Endometrial microvascular endothelial cells (primary cell): ENCODE measurements around the gene PRKCH. TPM values are rescaled to one million over a fixed set of nuclear protein-coding genes. Genes with fewer than 3 reads are reported as not detected.

ENCODE experiments used
- in situ Hi-C: cut with HindIII; loops from 2 replicates; pipeline ENCODE4 v1.10.0; 2017; ENCODE audit warnings: low sequenced_read_pairs, low pct_unique_long_range_greater_than_20kb; ENCODE audit errors: inconsistent ontology term
- total RNA-seq: library from RNA; depleted of rRNA; stranded (reverse); fragments of >200 nt; gene quantifications from one replicate; pipeline ENCODE4 v1.2.3, GENCODE V29; 2015; ENCODE audit errors: inconsistent ontology term

PRKCH gene
- total RNA-seq, 1 donor from 2014 or later = 116 TPM

GRCh38 chr14:61458766-61459165, 137.4 kb downstream of the PRKCH start:
- in situ Hi-C loops = loop anchor here (25.0 kb wide), 1 partner anchor 121 kb away; no protein-coding TSS in a partner anchor

GRCh38 chr14:61459229-61459628, 137.8 kb downstream of the PRKCH start:
- in situ Hi-C loops = loop anchor here (25.0 kb wide), 1 partner anchor 122 kb away; no protein-coding TSS in a partner anchor

- in situ Hi-C loops = loop anchor here (10.0 to 25.0 kb wide), 2 partner anchors 123 to 355 kb away; partner anchors contain the start of gene SYT16
Measured at GRCh38 chr14:61460063-61460462, 138.7 kb downstream of the PRKCH start.

- in situ Hi-C loops = loop anchor here (10.0 to 25.0 kb wide), 2 partner anchors 124 to 354 kb away; partner anchors contain the start of gene SYT16
Measured at GRCh38 chr14:61460718-61461611, 139.6 kb downstream of the PRKCH start.

GRCh38 chr14:61461808-61462275, 140.5 kb downstream of the PRKCH start:
- in situ Hi-C loops = loop anchor here (10.0 to 25.0 kb wide), 2 partner anchors 125 to 353 kb away; partner anchors contain the start of gene SYT16

- in situ Hi-C loops = loop anchor here (10.0 to 25.0 kb wide), 2 partner anchors 125 to 352 kb away; partner anchors contain the start of gene SYT16
Measured at GRCh38 chr14:61462566-61463193, 141.3 kb downstream of the PRKCH start.

- in situ Hi-C loops = loop anchor here (10.0 to 25.0 kb wide), 2 partner anchors 126 to 351 kb away; partner anchors contain the start of gene SYT16
Measured at GRCh38 chr14:61463664-61464285, 142.4 kb downstream of the PRKCH start.

GRCh38 chr14:61464539-61465320, 143.4 kb downstream of the PRKCH start:
- in situ Hi-C loops = loop anchor here (10.0 to 25.0 kb wide), 2 partner anchors 127 to 350 kb away; partner anchors contain the start of gene SYT16

- in situ Hi-C loops = loop anchor here (10.0 to 25.0 kb wide), 2 partner anchors 129 to 348 kb away; partner anchors contain the start of gene SYT16
Measured at GRCh38 chr14:61466249-61466904, 145.0 kb downstream of the PRKCH start.

- in situ Hi-C loops = loop anchor here (10.0 to 25.0 kb wide), 2 partner anchors 130 to 348 kb away; partner anchors contain the start of gene SYT16
Measured at GRCh38 chr14:61466905-61467280, 145.5 kb downstream of the PRKCH start.

GRCh38 chr14:61467296-61467695, 145.9 kb downstream of the PRKCH start:
- in situ Hi-C loops = loop anchor here (10.0 to 25.0 kb wide), 2 partner anchors 130 to 348 kb away; partner anchors contain the start of gene SYT16

- in situ Hi-C loops = loop anchor here (10.0 to 25.0 kb wide), 2 partner anchors 131 to 347 kb away; partner anchors contain the start of gene SYT16
Measured at GRCh38 chr14:61468063-61468825, 146.9 kb downstream of the PRKCH start.

GRCh38 chr14:61469781-61470180, 148.4 kb downstream of the PRKCH start:
- in situ Hi-C loops = loop anchor here (10.0 to 25.0 kb wide), 3 partner anchors 132 to 365 kb away; partner anchors contain the start of gene SYT16

GRCh38 chr14:61470261-61470960, 149.0 kb downstream of the PRKCH start:
- in situ Hi-C loops = loop anchor here (10.0 to 25.0 kb wide), 2 partner anchors 133 to 364 kb away; no protein-coding TSS in a partner anchor

- in situ Hi-C loops = loop anchor here (10.0 to 25.0 kb wide), 2 partner anchors 134 to 364 kb away; no protein-coding TSS in a partner anchor
Measured at GRCh38 chr14:61470961-61471293, 149.5 kb downstream of the PRKCH start.
